HK-2 (cell line): ENCODE data around the gene MYO5C.
"Not testable (repeated sequence)": the region's sequence is repeated elsewhere in the genome, so short reads cannot be mapped to it uniquely, and the experiment has no call there.

Experiments
- DNase-seq: peaks from one replicate; pipeline ENCODE4 v3.0.0-alpha.2; 2018; ENCODE audit not compliant: unreplicated experiment

The MYO5C gene

GRCh38 chr15:52243697-52244555, 51.7 kb downstream of the MYO5C start:
- DNase-seq = no peak

- DNase-seq = no peak
Observed at GRCh38 chr15:52243286-52243685, 52.3 kb downstream of the MYO5C start.

GRCh38 chr15:52241489-52241888, 54.1 kb downstream of the MYO5C start:
- DNase-seq = no peak

- DNase-seq = no peak
Observed at GRCh38 chr15:52240166-52240565, 55.4 kb downstream of the MYO5C start.

- not testable (repeated sequence) for DNase-seq
Observed at GRCh38 chr15:52238989-52239525, 56.5 kb downstream of the MYO5C start.

GRCh38 chr15:52238149-52238548, 57.5 kb downstream of the MYO5C start:
- DNase-seq = no peak

GRCh38 chr15:52236013-52236412, 59.6 kb downstream of the MYO5C start:
- no peak for DNase-seq

GRCh38 chr15:52234596-52235541, 60.7 kb downstream of the MYO5C start:
- DNase-seq = no peak

GRCh38 chr15:52233405-52233804, 62.2 kb downstream of the MYO5C start:
- DNase-seq = no peak

GRCh38 chr15:52232327-52232726, 63.3 kb downstream of the MYO5C start:
- DNase-seq = no peak

- no peak for DNase-seq
Observed at GRCh38 chr15:52230073-52230472, 65.5 kb downstream of the MYO5C start.

- peak; percentile 28 for DNase-seq
Observed at GRCh38 chr15:52228921-52229320, 66.7 kb downstream of the MYO5C start.

- DNase-seq = peak; percentile 35
Observed at GRCh38 chr15:52227456-52227855, 68.1 kb downstream of the MYO5C start.

GRCh38 chr15:52225230-52225629, 70.4 kb downstream of the MYO5C start:
- DNase-seq = no peak

- DNase-seq = no peak
Observed at GRCh38 chr15:52224211-52224610, 71.4 kb downstream of the MYO5C start.

- no peak for DNase-seq
Observed at GRCh38 chr15:52221730-52222129, 73.9 kb downstream of the MYO5C start.

GRCh38 chr15:52220937-52221660, 74.5 kb downstream of the MYO5C start:
- DNase-seq = no peak

- DNase-seq = no peak
Observed at GRCh38 chr15:52220251-52220650, 75.4 kb downstream of the MYO5C start.

- no peak for DNase-seq
Observed at GRCh38 chr15:52218816-52219215, 76.8 kb downstream of the MYO5C start.

- no peak for DNase-seq
Observed at GRCh38 chr15:52218371-52218770, 77.2 kb downstream of the MYO5C start.

- no peak for DNase-seq
Observed at GRCh38 chr15:52217186-52217585, 78.4 kb downstream of the MYO5C start.

GRCh38 chr15:52214553-52214952, 81.1 kb downstream of the MYO5C start:
- DNase-seq = no peak
